ENCODE results near the gene HIGD2A. TPM values are rescaled to one million over a fixed set of nuclear protein-coding genes. Genes with fewer than 3 reads are reported as not detected.

HIGD2A gene
- polyA plus RNA-seq, 3 donors: 101 to 298 (median 260) TPM

DNA sequence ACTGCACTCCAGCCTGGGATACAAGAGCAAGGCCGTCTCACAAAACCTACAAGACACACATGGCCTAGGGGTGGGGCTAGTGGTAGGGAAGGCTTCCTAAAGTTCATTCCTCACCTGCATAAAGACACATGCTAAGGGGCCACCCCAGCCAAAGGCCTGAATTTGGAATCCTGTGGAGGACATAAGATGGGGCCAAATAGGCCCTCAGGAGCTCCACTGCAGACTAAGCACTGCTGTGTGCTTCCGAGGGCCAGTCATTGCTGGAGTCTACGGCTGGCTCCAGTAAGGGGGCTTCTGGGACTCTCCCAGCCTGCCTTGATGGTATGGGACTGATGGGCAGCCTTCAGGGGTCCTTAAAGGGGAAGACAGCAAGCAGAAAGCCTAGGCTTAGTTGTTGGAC lies 5.8 kb upstream of the HIGD2A start:
- Histone ChIP-seq H3K27ac (ENCODE audit: low read depth in 1 of 2, low read length in 2 of 2) (no peak overlapping the region), H3K27me3 (ENCODE audit: control insufficient read depth in 2 of 2, insufficient read depth in 2 of 2, low read length in 2 of 2) (no peaks in the 10 kb centered on the region), H3K9me3 (replicated peaks in 1 of 2; ENCODE audit: control insufficient read depth in 1 of 2, insufficient read depth in 1 of 2, low read length in 2 of 2) (no peaks in the 10 kb centered on the region), H3K4me3 (replicated peaks in 1 of 3; ENCODE audit: low read depth in 2 of 3, low read length in 3 of 3) (no peak overlapping the region), H2AFZ (ENCODE audit: insufficient read depth, low read depth, low read length, poor library complexity, severe bottlenecking) (no peak overlapping the region), H3K4me2 (replicated peaks; ENCODE audit: extremely low read depth, low read length, poor library complexity, severe bottlenecking) (no peak overlapping the region), H3K9ac (ENCODE audit: insufficient read depth, low read length, poor library complexity, severe bottlenecking) (no peak overlapping the region), H4K20me1 (ENCODE audit: insufficient read depth, low read length) (peaks cover 11% of the 10 kb centered on the region), H3K4me1 (ENCODE audit: control insufficient read depth in 1 of 2, insufficient read depth in 2 of 2, low read length in 2 of 2) (peaks cover 6 to 12% of the 10 kb centered on the region in 2 donors), H3K36me3 (replicated peaks in 1 of 2; ENCODE audit: control insufficient read depth in 1 of 2, insufficient read depth in 2 of 2, low read length in 2 of 2) (peaks cover 39 to 62% of the 10 kb centered on the region in 2 donors), H3K79me2 (ENCODE audit: insufficient read depth, low read length) (peaks cover 20% of the 10 kb centered on the region)
- WGBS (ENCODE audit: insufficient coverage): no CpG with 5 or more reads among the region's 3 CpGs
- Mint-ChIP-seq H3K36me3 (peaks cover 47 to 55% of the 10 kb centered on the region in 2 donors), H3K27me3 (ENCODE audit: low read depth in 3 of 3) (peaks cover 0 to 2% (median 0%) of the 10 kb centered on the region in 3 donors), H3K27ac (peak overlapping the region in 1 of 7 donors; percentile 48), H3K9me3 (no peaks in the 10 kb centered on the region), H3K4me3 (no peak overlapping the region), H3K4me1 (peaks cover 19% of the 10 kb centered on the region)
- TF ChIP-seq CTCF (IDR thresholded peaks at IDR 0.05): no peak
- intact Hi-C loops (cut with micrococcal nuclease): loop anchor here in 1 of 2 donors (10.0 kb wide), 1 partner anchor 152 kb away; the partner anchor contains the start of gene RNF44
- DNase-seq: no peak

- H3K36me3 ChIP-seq (replicated peaks in 1 of 2; ENCODE audit: control insufficient read depth in 1 of 2, insufficient read depth in 2 of 2, low read length in 2 of 2): peaks cover 39 to 62% of the 10 kb centered on the region in 2 donors
- TF ChIP-seq CTCF (IDR thresholded peaks at IDR 0.05): no peak
- H3K4me1 ChIP-seq (ENCODE audit: control insufficient read depth in 1 of 2, insufficient read depth in 2 of 2, low read length in 2 of 2): peaks cover 10 to 18% of the 10 kb centered on the region in 2 donors
- H3K36me3 Mint-ChIP-seq: peaks cover 47 to 55% of the 10 kb centered on the region in 2 donors
- no peaks in the 10 kb centered on the region for H3K9me3 ChIP-seq (replicated peaks in 1 of 2; ENCODE audit: control insufficient read depth in 1 of 2, insufficient read depth in 1 of 2, low read length in 2 of 2)
- no peaks in the 10 kb centered on the region for H3K9me3 Mint-ChIP-seq
- H4K20me1 ChIP-seq (ENCODE audit: insufficient read depth, low read length): peaks cover 11% of the 10 kb centered on the region
- no peak overlapping the region for H2AFZ ChIP-seq (ENCODE audit: insufficient read depth, low read depth, low read length, poor library complexity, severe bottlenecking)
- peaks cover 27% of the 10 kb centered on the region for H3K79me2 ChIP-seq (ENCODE audit: insufficient read depth, low read length)
- intact Hi-C loops (cut with micrococcal nuclease): loop anchor here in 1 of 2 donors (10.0 kb wide), 1 partner anchor 151 kb away; the partner anchor contains the start of gene RNF44
- peaks cover 23% of the 10 kb centered on the region for H3K4me1 Mint-ChIP-seq
- no peaks in the 10 kb centered on the region for H3K27me3 ChIP-seq (ENCODE audit: control insufficient read depth in 2 of 2, insufficient read depth in 2 of 2, low read length in 2 of 2)
- H3K27ac ChIP-seq (ENCODE audit: low read depth in 1 of 2, low read length in 2 of 2): no peak overlapping the region
- H3K27ac Mint-ChIP-seq: no peak overlapping the region
- H3K9ac ChIP-seq (ENCODE audit: insufficient read depth, low read length, poor library complexity, severe bottlenecking): no peak overlapping the region
- H3K4me3 Mint-ChIP-seq: no peak overlapping the region
- WGBS (ENCODE audit: insufficient coverage): 85% methylated on average over 12 of the region's 15 CpGs
- DNase-seq: no peak
- H3K4me3 ChIP-seq (replicated peaks in 1 of 3; ENCODE audit: low read depth in 2 of 3, low read length in 3 of 3): no peak overlapping the region
- H3K4me2 ChIP-seq (replicated peaks; ENCODE audit: extremely low read depth, low read length, poor library complexity, severe bottlenecking): no peak overlapping the region
- H3K27me3 Mint-ChIP-seq (ENCODE audit: low read depth in 3 of 3): peaks cover 0 to 2% (median 0%) of the 10 kb centered on the region in 3 donors
Measured at GRCh38 chr5:176383248-176383905, 5.2 kb upstream of the HIGD2A start.
